DND-41 (cell line): ENCODE results near the gene CD4.
"Not testable (repeated sequence)": the region's sequence is repeated elsewhere in the genome, so short reads cannot be mapped to it uniquely, and the experiment has no call there.

Source experiments
- ATAC-seq: fragments of 200-7000 bp; cut with Tn5 transposase; 3 replicates; pipeline ENCODE4 v1.9.1; 2021; ENCODE audit warnings: low read depth; ENCODE audit not compliant: insufficient read depth
- DNase-seq: peaks from one replicate; pipeline ENCODE4 v3.0.0-alpha.2; 2020
- H2AFZ ChIP-seq: 2 replicates; pipeline ENCODE4 v1.6.0; 2012; ENCODE audit warnings: low read depth, low read length
- H3K27ac ChIP-seq: 2 replicates; pipeline ENCODE4 v1.5.1; 2012; ENCODE audit warnings: low read length, inconsistent platforms
- H3K27me3 ChIP-seq: fragments of 200-600 bp; sonication (generic); 2 replicates; pipeline ENCODE4 v1.6.0; 2012; ENCODE audit warnings: low read length, mild to moderate bottlenecking, inconsistent platforms; ENCODE audit not compliant: insufficient read depth, poor library complexity
- H3K36me3 ChIP-seq: 2 replicates; pipeline ENCODE4 v1.5.1; 2012; ENCODE audit warnings: low read length, inconsistent platforms; ENCODE audit not compliant: insufficient read depth
- H3K4me1 ChIP-seq: 2 replicates; pipeline ENCODE4 v1.5.1; 2012; ENCODE audit warnings: mild to moderate bottlenecking, low read length; ENCODE audit not compliant: insufficient read depth
- H3K4me2 ChIP-seq: 2 replicates; pipeline ENCODE4 v1.6.0; 2012; ENCODE audit warnings: mild to moderate bottlenecking, moderate library complexity, low read length, inconsistent platforms; ENCODE audit not compliant: insufficient read depth
- H3K4me3 ChIP-seq, 2 experiments: fragments of 200-600 bp in 1 of 2; shearing (Covaris generic) in 1 of 2; 2 replicates each; pipeline ENCODE4 v1.5.1; 2012 to 2016; ENCODE audit warnings: inconsistent platforms in 2 of 2, low read length in 2 of 2, mild to moderate bottlenecking in 2 of 2, low read depth in 1 of 2, moderate library complexity in 1 of 2
- H3K79me2 ChIP-seq: 2 replicates; pipeline ENCODE4 v1.6.0; 2012; ENCODE audit warnings: low read length, inconsistent platforms; ENCODE audit not compliant: insufficient read depth
- H3K9ac ChIP-seq: 2 replicates; pipeline ENCODE4 v1.6.0; 2012; ENCODE audit warnings: low read depth, mild to moderate bottlenecking, inconsistent platforms, low read length, moderate library complexity
- H3K9me3 ChIP-seq: 2 replicates; pipeline ENCODE4 v1.5.1; 2012; ENCODE audit warnings: low read length, moderate library complexity, mild to moderate bottlenecking, inconsistent platforms; ENCODE audit not compliant: insufficient read depth, severe bottlenecking
- H4K20me1 ChIP-seq: 2 replicates; pipeline ENCODE4 v1.6.0; 2012; ENCODE audit warnings: low read length; ENCODE audit not compliant: insufficient read depth
- CTCF ChIP-seq: IDR thresholded peaks from 2 replicates; pipeline ENCODE4 v1.5.1; 2012; ENCODE audit warnings: borderline replicate concordance, low read length, moderate library complexity, mild to moderate bottlenecking; ENCODE audit not compliant: poor library complexity, severe bottlenecking; ENCODE audit errors: extremely low read depth
- EZH2 ChIP-seq: IDR thresholded peaks from 3 replicates; pipeline ENCODE4 v1.6.1; 2012; ENCODE audit warnings: borderline replicate concordance, low read depth, mild to moderate bottlenecking, moderate library complexity, low read length, inconsistent platforms; ENCODE audit not compliant: severe bottlenecking

Gene CD4

GRCh38 chr12:6788972-6789924, at the start of gene CD4:
Gene CD4 (plus strand): TSS chr12:6789528. CDS start chr12:6800139, 10,611 bp downstream.
- no peaks in the 10 kb centered on the region for H3K9me3 ChIP-seq
- no peak within 1 kb of the TSS for H3K4me2 ChIP-seq
- no peaks in the 10 kb centered on the region for H3K79me2 ChIP-seq
- DNase-seq (peak; percentile 76), ATAC-seq (peak; percentile 69)
- no peaks in the 10 kb centered on the region for H3K36me3 ChIP-seq
- no peak within 1 kb of the TSS for H3K9ac ChIP-seq
- peaks cover 21% of the 10 kb centered on the region for H3K4me1 ChIP-seq
- peaks cover 4% of the 10 kb centered on the region; the same call in 1 of the 2 replicates for H4K20me1 ChIP-seq
- H3K27ac ChIP-seq: no peak within 1 kb of the TSS
- no peak within 1 kb of the TSS for H3K4me3 ChIP-seq
- H2AFZ ChIP-seq: no peak within 1 kb of the TSS; the same call in 1 of the 2 replicates
- no peak for TF ChIP-seq CTCF
- no peak for TF ChIP-seq EZH2
- H3K27me3 ChIP-seq: peaks cover 43% of the 10 kb centered on the region

- not testable (repeated sequence) for H3K79me2 ChIP-seq, ATAC-seq
Observed at GRCh38 chr12:6742080-6742479, 47.2 kb upstream of the CD4 start.

GRCh38 chr12:6742834-6743233, 46.5 kb upstream of the CD4 start:
- Histone ChIP-seq H3K9ac (no peak overlapping the region), H3K4me3 (no peak overlapping the region), H3K4me1 (no peaks in the 10 kb centered on the region), H3K27ac (no peak overlapping the region), H3K4me2 (no peak overlapping the region), H2AFZ (no peak overlapping the region), H3K79me2 (no peaks in the 10 kb centered on the region), H4K20me1 (no peaks in the 10 kb centered on the region), H3K36me3 (peaks cover 21% of the 10 kb centered on the region), H3K9me3 (no peaks in the 10 kb centered on the region), H3K27me3 (no peaks in the 10 kb centered on the region)
- TF ChIP-seq CTCF: no peak
- TF ChIP-seq EZH2: no peak
- no peak for ATAC-seq
- DNase-seq: no peak

More at GRCh38 chr12:6742080-6742479, 47.2 kb upstream of the CD4 start:
- H3K27me3 ChIP-seq, H3K9me3 ChIP-seq, H3K4me3 ChIP-seq, DNase-seq, H3K9ac ChIP-seq, H4K20me1 ChIP-seq, H2AFZ ChIP-seq, H3K27ac ChIP-seq, H3K4me1 ChIP-seq, H3K4me2 ChIP-seq: not testable (repeated sequence)
- H3K36me3 ChIP-seq: peaks cover 14% of the 10 kb centered on the region; the same call in 1 of the 2 replicates

GRCh38 chr12:6743300-6743699, 46.0 kb upstream of the CD4 start:
- H2AFZ ChIP-seq, H3K4me1 ChIP-seq, H4K20me1 ChIP-seq, H3K9me3 ChIP-seq, DNase-seq, H3K4me2 ChIP-seq, H3K27me3 ChIP-seq, ATAC-seq, H3K4me3 ChIP-seq, H3K79me2 ChIP-seq, H3K9ac ChIP-seq, H3K27ac ChIP-seq: not testable (repeated sequence)
- H3K36me3 ChIP-seq: peaks cover 26% of the 10 kb centered on the region
